ENCODE data around the gene SOCS1. TPM values are rescaled to one million over a fixed set of nuclear protein-coding genes. Genes with fewer than 3 reads are reported as not detected.

SOCS1 gene
- total RNA-seq, 3 donors from 2014 or later = 112 to 148 (median 114) TPM

DNA sequence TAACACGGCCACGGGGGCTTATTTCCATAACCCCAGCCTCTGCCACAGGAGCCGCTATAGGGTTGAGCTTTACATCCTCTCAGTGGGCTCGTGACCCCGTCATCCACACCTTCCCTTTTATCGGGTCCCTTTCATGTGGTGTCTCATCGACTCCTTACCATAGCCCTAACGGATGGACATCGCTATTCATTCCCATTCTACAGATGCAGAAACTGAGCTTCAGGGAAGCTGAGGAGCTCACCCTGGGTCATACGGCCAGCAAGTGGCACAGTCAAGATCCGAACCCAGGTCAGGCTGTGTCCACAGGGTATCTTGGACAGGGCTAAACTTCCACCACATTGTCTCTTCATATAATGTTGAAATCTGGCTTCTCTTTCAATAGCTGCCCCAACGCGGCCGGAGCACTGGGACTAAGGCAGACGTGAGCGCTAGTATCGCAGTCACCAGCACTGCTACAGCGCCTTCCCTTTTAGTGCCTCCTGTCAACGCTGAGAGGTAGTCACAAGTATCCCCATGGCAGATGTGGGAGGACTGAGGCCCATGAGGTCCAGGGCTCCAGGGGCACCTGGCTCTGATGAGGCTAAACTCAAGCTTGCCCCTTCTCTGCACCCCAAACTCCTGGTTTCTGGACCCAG lies 50.8 kb downstream of the SOCS1 start:
- H3K4me1 Mint-ChIP-seq (ENCODE audit: low read depth) = peaks cover 15% of the 10 kb centered on the region
- no peaks in the 10 kb centered on the region for H3K36me3 Mint-ChIP-seq (ENCODE audit: insufficient read depth)
- no peak overlapping the region for H3K4me3 Mint-ChIP-seq
- no peak for ATAC-seq
- H3K9me3 Mint-ChIP-seq = no peaks in the 10 kb centered on the region
- DNase-seq = no peak
- H3K27me3 Mint-ChIP-seq (ENCODE audit: low read depth) = no peaks in the 10 kb centered on the region

DNA sequence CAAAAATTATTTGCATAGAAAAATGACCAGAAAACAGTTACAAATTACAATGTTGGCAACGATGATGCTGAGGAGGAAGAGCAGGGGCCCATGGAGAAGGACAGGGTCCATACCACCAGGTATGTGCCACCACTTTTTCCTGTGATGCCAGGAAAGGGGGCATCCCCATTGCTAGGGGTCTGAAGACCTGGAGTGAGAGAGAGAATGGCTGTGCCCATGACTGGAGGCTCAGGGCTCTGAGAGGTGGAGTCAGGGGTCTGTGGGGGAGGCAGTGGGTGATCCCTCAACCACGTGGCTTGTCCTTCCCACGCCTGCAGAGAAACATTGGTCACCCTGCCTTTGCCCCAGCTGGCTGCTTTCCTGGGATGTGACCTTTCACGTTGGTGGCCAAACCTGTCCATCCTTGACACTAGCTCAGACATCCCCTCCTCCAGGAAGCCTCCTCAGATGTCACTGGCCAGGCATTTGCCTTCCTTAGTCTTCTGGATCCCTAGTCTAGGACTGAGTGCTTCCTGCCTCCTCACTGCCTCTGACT lies 51.4 kb downstream of the SOCS1 start:
- DNase-seq = no peak
- H3K4me1 Mint-ChIP-seq (ENCODE audit: low read depth) = peaks cover 15% of the 10 kb centered on the region
- no peaks in the 10 kb centered on the region for H3K36me3 Mint-ChIP-seq (ENCODE audit: insufficient read depth)
- H3K9me3 Mint-ChIP-seq = no peaks in the 10 kb centered on the region
- H3K27me3 Mint-ChIP-seq (ENCODE audit: low read depth) = no peaks in the 10 kb centered on the region
- no peak overlapping the region for H3K4me3 Mint-ChIP-seq
- no peak for ATAC-seq

Other genes starting within 250 kb of the SOCS1 start
- not detected for gene TNP2, start 13.1 kb upstream of the SOCS1 start, total RNA-seq
- not detected for gene PRM3, start 17.4 kb upstream of the SOCS1 start, total RNA-seq
- not detected for gene PRM2, start 20.3 kb upstream of the SOCS1 start, total RNA-seq
- gene PRM1, start 25.1 kb upstream of the SOCS1 start, total RNA-seq = not detected
- gene RMI2, start 89.3 kb upstream of the SOCS1 start, total RNA-seq = 10 to 100 TPM in 2 of 3 donors, 1 to 10 TPM in 1; 5.5 to 12.9 (median 12.8) TPM